Measurements from ENCODE around the gene HSD3B1. TPM values are rescaled to one million over a fixed set of nuclear protein-coding genes. Genes with fewer than 3 reads are reported as not detected.
"Not testable (repeated sequence)": the region's sequence is repeated elsewhere in the genome, so short reads cannot be mapped to it uniquely, and the experiment has no call there.

Gene HSD3B1
- polyA plus RNA-seq, 2 donors = not detected

DNA sequence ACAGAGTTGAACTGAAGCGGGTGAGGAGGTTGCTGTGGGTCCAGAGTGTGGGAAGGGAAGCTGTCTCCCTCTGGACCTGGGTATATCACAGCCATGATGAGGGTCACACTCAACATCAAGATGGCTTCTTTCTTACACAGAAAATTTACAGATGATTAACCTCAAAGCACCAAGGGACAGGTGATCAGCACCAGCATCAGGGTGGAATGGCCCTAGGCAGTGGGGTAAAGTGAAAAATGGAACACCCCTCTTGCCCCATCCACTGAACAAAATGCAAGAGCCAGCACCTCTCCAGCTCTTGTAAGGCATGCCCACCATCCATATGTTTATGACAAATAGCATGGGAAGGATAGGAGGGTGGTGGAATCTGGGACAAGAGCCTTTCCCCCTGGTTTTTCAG, 40.3 kb downstream of the HSD3B1 start:
- Histone ChIP-seq H3K4me3 (ENCODE audit: low read depth in 1 of 2, low read length in 2 of 2) (no peak overlapping the region), H3K9me3 (ENCODE audit: control insufficient read depth in 2 of 2, insufficient read depth in 1 of 2, low read depth in 1 of 2, low read length in 1 of 2) (no peaks in the 10 kb centered on the region), H3K4me1 (ENCODE audit: control insufficient read depth in 2 of 2, insufficient read depth in 2 of 2, low read length in 1 of 2) (no peaks in the 10 kb centered on the region), H3K27ac (ENCODE audit: low read depth in 2 of 2, low read length in 1 of 2) (no peak overlapping the region), H3K36me3 (ENCODE audit: control insufficient read depth in 2 of 2, insufficient read depth in 2 of 2, low read length in 1 of 2) (no peaks in the 10 kb centered on the region), H3K27me3 (ENCODE audit: control insufficient read depth in 1 of 2, insufficient read depth in 2 of 2, low read length in 2 of 2) (no peaks in the 10 kb centered on the region)
- WGBS, 2 donors = 77 to 89% methylated on average over 1 of the region's 1 CpG

DNA sequence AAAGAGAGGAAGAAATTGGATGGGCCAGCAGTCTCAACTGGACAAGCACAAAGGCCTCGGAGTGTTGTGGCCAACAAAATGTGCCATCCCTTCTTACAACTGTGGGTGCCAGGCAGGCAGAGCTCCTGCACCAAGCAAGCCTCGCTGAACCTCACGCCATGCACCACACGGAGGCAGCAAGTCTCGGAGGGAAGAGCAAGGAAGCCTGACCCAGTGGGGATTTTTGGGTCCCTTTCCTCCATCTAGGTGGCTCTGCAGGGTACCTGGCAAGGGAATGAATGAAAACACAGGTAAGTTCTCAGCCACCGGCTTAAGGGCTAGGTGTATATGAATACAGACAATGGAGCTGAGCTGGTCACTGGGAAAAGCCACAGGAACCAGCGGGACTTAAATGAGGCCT, 40.8 kb downstream of the HSD3B1 start:
- Histone ChIP-seq H3K27ac (ENCODE audit: low read depth in 2 of 2, low read length in 1 of 2) (no peak overlapping the region), H3K36me3 (ENCODE audit: control insufficient read depth in 2 of 2, insufficient read depth in 2 of 2, low read length in 1 of 2) (no peaks in the 10 kb centered on the region), H3K4me1 (ENCODE audit: control insufficient read depth in 2 of 2, insufficient read depth in 2 of 2, low read length in 1 of 2) (no peaks in the 10 kb centered on the region), H3K9me3 (ENCODE audit: control insufficient read depth in 2 of 2, insufficient read depth in 1 of 2, low read depth in 1 of 2, low read length in 1 of 2) (no peaks in the 10 kb centered on the region), H3K4me3 (ENCODE audit: low read depth in 1 of 2, low read length in 2 of 2) (no peak overlapping the region), H3K27me3 (ENCODE audit: control insufficient read depth in 1 of 2, insufficient read depth in 2 of 2, low read length in 2 of 2) (no peaks in the 10 kb centered on the region)
- WGBS, 2 donors = 92% methylated on average over 7 of the region's 7 CpGs

DNA sequence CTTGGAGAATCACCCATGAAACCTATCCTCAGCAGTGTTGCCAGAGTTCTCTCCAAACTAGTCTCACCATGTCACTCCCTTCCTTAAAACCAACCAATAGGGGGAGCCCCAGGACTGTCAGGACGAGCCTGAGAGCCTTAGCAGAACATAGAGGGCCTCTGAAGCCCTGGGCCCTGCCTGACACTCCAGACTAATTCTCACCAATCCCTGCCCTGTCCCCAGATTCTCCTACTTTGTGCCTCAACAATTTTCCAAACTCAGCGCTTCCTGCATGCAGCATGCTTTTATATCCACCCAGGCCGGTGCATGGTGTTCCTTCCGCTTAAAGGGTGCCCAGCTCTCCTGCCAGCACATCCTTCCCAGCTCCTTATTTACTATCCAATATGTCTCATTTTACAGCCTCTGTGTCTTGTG, 42.7 kb downstream of the HSD3B1 start:
- H3K36me3 ChIP-seq (ENCODE audit: control insufficient read depth in 2 of 2, insufficient read depth in 2 of 2, low read length in 1 of 2) = no peaks in the 10 kb centered on the region
- no peaks in the 10 kb centered on the region for H3K27me3 ChIP-seq (ENCODE audit: control insufficient read depth in 1 of 2, insufficient read depth in 2 of 2, low read length in 2 of 2)
- H3K27ac ChIP-seq (ENCODE audit: low read depth in 2 of 2, low read length in 1 of 2) = no peak overlapping the region
- H3K4me1 ChIP-seq (ENCODE audit: control insufficient read depth in 2 of 2, insufficient read depth in 2 of 2, low read length in 1 of 2) = no peaks in the 10 kb centered on the region
- no peak overlapping the region for H3K4me3 ChIP-seq (ENCODE audit: low read depth in 1 of 2, low read length in 2 of 2)
- H3K9me3 ChIP-seq (ENCODE audit: control insufficient read depth in 2 of 2, insufficient read depth in 1 of 2, low read depth in 1 of 2, low read length in 1 of 2) = no peaks in the 10 kb centered on the region
- WGBS, 2 donors = 62 to 66% methylated on average over 4 of the region's 4 CpGs

DNA sequence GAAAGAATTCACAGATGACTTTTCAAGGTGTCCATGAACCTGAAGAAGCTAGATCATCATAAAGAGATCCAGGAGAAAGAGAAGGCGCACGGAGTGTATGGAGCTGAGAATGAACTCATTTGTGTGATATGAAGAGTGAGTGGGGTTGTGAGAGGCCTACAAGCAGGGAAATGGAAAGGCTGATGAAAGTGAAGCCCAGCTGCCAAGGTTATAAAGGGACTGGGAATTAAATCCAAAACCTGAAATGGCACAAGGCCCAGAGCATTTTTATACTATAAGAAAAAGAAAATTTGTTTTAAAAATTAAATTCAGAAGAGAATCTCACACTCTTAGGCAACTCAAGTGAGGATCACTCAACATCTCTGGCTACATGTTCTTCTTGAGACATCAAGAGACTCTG, 43.4 kb downstream of the HSD3B1 start:
- no peaks in the 10 kb centered on the region for H3K4me1 ChIP-seq (ENCODE audit: control insufficient read depth in 2 of 2, insufficient read depth in 2 of 2, low read length in 1 of 2)
- WGBS, 2 donors = 93 to 95% methylated on average over 2 of the region's 2 CpGs
- no peak overlapping the region for H3K4me3 ChIP-seq (ENCODE audit: low read depth in 1 of 2, low read length in 2 of 2)
- H3K9me3 ChIP-seq (ENCODE audit: control insufficient read depth in 2 of 2, insufficient read depth in 1 of 2, low read depth in 1 of 2, low read length in 1 of 2) = no peaks in the 10 kb centered on the region
- H3K27me3 ChIP-seq (ENCODE audit: control insufficient read depth in 1 of 2, insufficient read depth in 2 of 2, low read length in 2 of 2) = no peaks in the 10 kb centered on the region
- no peak overlapping the region for H3K27ac ChIP-seq (ENCODE audit: low read depth in 2 of 2, low read length in 1 of 2)
- no peaks in the 10 kb centered on the region for H3K36me3 ChIP-seq (ENCODE audit: control insufficient read depth in 2 of 2, insufficient read depth in 2 of 2, low read length in 1 of 2)

DNA sequence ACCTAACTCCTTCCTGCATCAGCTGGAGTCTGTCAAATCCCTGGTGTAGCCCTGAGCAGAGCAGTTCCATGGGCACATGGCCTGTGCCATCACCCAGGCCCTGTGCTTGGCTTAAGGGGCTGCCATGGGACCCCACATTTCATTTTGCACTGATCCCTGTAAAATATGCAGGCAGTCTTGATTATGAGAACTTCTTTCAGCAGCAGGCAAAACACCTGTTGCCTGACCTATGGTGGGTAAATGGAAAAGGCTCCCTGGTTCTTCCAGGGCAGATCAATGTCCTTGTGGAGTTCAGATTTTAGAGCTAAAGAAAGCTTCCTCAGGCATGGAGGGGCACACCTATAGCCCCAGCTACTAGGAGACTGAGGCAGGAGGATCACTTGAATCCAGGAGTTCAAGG, 44.2 kb downstream of the HSD3B1 start:
- H3K27ac ChIP-seq (ENCODE audit: low read depth in 2 of 2, low read length in 1 of 2) = no peak overlapping the region

DNA sequence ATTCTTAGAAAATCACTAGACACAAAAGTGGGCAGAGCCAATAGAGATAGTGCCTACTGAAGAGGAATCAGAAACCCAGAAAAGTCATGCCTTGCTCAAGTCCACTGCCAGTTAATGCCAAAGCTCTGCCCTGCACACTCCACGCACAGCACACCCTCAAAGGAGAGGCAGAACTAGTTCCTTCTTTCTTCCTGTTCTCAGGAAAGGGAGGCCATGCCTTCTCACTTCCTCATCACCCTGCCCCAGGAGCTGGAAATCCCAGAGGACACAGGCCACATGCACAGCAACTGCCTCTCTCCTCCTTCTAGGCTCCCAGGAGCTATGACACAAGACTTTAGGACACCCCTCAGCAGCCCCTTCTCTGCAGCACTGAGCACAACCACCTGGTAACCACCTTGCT, 45.6 kb downstream of the HSD3B1 start:
- H3K9me3 ChIP-seq (ENCODE audit: control insufficient read depth in 2 of 2, insufficient read depth in 1 of 2, low read depth in 1 of 2, low read length in 1 of 2); H3K36me3 ChIP-seq (ENCODE audit: control insufficient read depth in 2 of 2, insufficient read depth in 2 of 2, low read length in 1 of 2); H3K27ac ChIP-seq (ENCODE audit: low read depth in 2 of 2, low read length in 1 of 2); H3K4me3 ChIP-seq (ENCODE audit: low read depth in 1 of 2, low read length in 2 of 2); H3K27me3 ChIP-seq (ENCODE audit: control insufficient read depth in 1 of 2, insufficient read depth in 2 of 2, low read length in 2 of 2); H3K4me1 ChIP-seq (ENCODE audit: control insufficient read depth in 2 of 2, insufficient read depth in 2 of 2, low read length in 1 of 2): not testable (repeated sequence)
- WGBS, 2 donors = 57 to 63% methylated on average over 1 of the region's 1 CpG

More for the DNA sequence above, 44.2 kb downstream of the HSD3B1 start:
- Histone ChIP-seq H3K4me3 (ENCODE audit: low read depth in 1 of 2, low read length in 2 of 2) (no peak overlapping the region), H3K9me3 (ENCODE audit: control insufficient read depth in 2 of 2, insufficient read depth in 1 of 2, low read depth in 1 of 2, low read length in 1 of 2) (no peaks in the 10 kb centered on the region), H3K27me3 (ENCODE audit: control insufficient read depth in 1 of 2, insufficient read depth in 2 of 2, low read length in 2 of 2) (no peaks in the 10 kb centered on the region), H3K4me1 (ENCODE audit: control insufficient read depth in 2 of 2, insufficient read depth in 2 of 2, low read length in 1 of 2) (no peaks in the 10 kb centered on the region), H3K36me3 (ENCODE audit: control insufficient read depth in 2 of 2, insufficient read depth in 2 of 2, low read length in 1 of 2) (no peaks in the 10 kb centered on the region)

DNA sequence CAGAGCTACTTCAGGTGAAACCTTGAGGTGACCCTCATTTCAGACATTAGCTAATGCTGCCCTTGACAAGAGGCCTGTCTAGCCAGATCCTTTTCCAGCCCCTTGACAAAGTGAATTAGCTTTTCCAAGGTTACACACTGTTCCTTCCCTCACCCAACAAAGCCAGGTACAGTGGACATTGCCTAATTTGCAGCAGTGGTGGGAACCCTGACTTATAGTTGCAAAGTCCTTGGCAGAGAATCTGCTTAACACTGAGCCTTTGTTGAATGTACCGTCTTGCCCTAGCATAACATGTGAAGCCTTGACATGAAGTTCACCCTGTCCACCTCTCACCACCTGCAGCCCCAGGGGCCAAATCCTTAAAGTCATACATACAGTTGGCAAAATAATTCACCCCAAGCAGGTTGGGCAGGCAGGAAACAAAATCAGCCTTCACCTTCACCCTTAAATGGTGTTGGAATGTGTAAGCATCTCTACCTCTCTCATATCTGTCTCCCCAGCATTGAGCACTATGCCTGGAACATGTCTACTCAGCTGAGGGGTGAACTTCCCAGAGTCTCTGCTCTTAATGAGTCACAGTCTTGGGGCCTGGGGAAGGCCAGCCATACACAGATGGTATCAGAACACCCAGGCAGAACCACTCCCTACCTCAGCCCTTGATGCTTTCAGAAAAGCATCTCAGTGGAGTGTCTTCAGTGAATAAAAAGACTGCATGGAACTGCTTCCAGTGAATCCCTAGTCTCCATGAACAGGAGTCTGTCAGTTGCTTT, 46.5 kb downstream of the HSD3B1 start:
- not testable (repeated sequence) for H3K27ac ChIP-seq (ENCODE audit: low read depth in 2 of 2, low read length in 1 of 2); H3K4me3 ChIP-seq (ENCODE audit: low read depth in 1 of 2, low read length in 2 of 2); H3K27me3 ChIP-seq (ENCODE audit: control insufficient read depth in 1 of 2, insufficient read depth in 2 of 2, low read length in 2 of 2); H3K36me3 ChIP-seq (ENCODE audit: control insufficient read depth in 2 of 2, insufficient read depth in 2 of 2, low read length in 1 of 2); H3K4me1 ChIP-seq (ENCODE audit: control insufficient read depth in 2 of 2, insufficient read depth in 2 of 2, low read length in 1 of 2); H3K9me3 ChIP-seq (ENCODE audit: control insufficient read depth in 2 of 2, insufficient read depth in 1 of 2, low read depth in 1 of 2, low read length in 1 of 2)
- WGBS, 2 donors = 59 to 67% methylated on average over 1 of the region's 1 CpG

DNA sequence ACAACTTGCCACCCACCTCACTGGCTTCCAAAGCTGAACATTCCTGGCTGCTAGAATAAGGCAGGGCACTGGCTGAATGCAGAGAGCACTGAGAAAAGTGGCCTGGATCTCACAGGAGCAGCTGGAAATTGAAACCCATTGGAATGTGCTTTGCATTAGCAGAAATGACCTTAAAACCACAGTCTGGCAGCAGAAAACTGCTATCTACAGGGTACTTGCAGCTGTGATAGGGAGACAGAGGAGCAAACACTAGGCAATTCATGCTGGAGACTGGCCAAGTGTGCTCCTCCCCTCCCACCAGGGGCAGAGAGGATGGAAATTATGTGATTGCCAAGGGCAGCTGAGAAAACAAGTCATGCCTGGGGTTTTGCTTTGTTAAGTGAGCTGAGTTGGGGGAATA, 47.2 kb downstream of the HSD3B1 start:
- no peaks in the 10 kb centered on the region for H3K27me3 ChIP-seq (ENCODE audit: control insufficient read depth in 1 of 2, insufficient read depth in 2 of 2, low read length in 2 of 2)
- H3K27ac ChIP-seq (ENCODE audit: low read depth in 2 of 2, low read length in 1 of 2) = no peak overlapping the region
- H3K4me3 ChIP-seq (ENCODE audit: low read depth in 1 of 2, low read length in 2 of 2) = no peak overlapping the region
- H3K4me1 ChIP-seq (ENCODE audit: control insufficient read depth in 2 of 2, insufficient read depth in 2 of 2, low read length in 1 of 2) = no peaks in the 10 kb centered on the region
- no peaks in the 10 kb centered on the region for H3K9me3 ChIP-seq (ENCODE audit: control insufficient read depth in 2 of 2, insufficient read depth in 1 of 2, low read depth in 1 of 2, low read length in 1 of 2)
- H3K36me3 ChIP-seq (ENCODE audit: control insufficient read depth in 2 of 2, insufficient read depth in 2 of 2, low read length in 1 of 2) = no peaks in the 10 kb centered on the region

DNA sequence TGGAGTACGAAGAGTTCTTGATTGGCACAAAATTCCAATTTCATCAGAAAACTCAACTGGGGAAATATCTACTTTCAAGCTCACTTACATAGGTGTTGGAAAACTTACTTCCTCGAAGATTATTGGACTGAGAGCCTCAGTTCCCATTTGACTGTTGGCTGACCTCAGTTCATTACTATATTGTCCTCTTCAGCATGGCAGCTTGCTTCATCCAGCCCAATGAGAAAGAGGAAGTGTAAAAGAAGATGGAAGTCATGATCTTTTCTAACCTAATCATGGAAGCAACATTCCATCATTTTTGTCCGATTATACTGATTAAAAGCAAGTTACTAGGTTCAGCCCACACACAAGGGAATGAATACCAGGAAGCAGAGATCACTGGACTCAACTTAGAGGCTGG, 49.4 kb downstream of the HSD3B1 start:
- Histone ChIP-seq H3K9me3 (ENCODE audit: control insufficient read depth in 2 of 2, insufficient read depth in 1 of 2, low read depth in 1 of 2, low read length in 1 of 2) (no peaks in the 10 kb centered on the region), H3K4me1 (ENCODE audit: control insufficient read depth in 2 of 2, insufficient read depth in 2 of 2, low read length in 1 of 2) (no peaks in the 10 kb centered on the region), H3K4me3 (ENCODE audit: low read depth in 1 of 2, low read length in 2 of 2) (no peak overlapping the region), H3K27ac (ENCODE audit: low read depth in 2 of 2, low read length in 1 of 2) (no peak overlapping the region), H3K27me3 (ENCODE audit: control insufficient read depth in 1 of 2, insufficient read depth in 2 of 2, low read length in 2 of 2) (no peaks in the 10 kb centered on the region), H3K36me3 (ENCODE audit: control insufficient read depth in 2 of 2, insufficient read depth in 2 of 2, low read length in 1 of 2) (no peaks in the 10 kb centered on the region)
- WGBS, 2 donors = 85% methylated on average over 3 of the region's 3 CpGs

DNA sequence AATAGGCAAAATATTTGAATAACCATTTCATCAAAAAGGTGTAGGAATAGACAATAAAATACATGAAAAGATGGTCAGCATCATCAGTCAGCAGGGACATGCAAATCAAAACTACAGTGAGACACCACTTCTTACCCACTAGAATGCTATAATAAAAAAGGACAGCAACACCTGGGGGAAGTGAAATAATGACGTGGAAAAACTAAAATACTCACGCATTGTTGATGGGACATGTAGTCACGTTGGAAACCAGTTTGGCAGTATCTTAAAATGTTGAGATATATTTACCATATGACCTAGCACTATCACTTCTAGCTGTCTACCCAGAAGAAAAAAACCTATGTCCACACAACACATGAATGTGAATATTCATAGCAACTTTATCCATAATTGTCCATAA, 53.4 kb downstream of the HSD3B1 start:
- H3K27me3 ChIP-seq (ENCODE audit: control insufficient read depth in 1 of 2, insufficient read depth in 2 of 2, low read length in 2 of 2); H3K4me1 ChIP-seq (ENCODE audit: control insufficient read depth in 2 of 2, insufficient read depth in 2 of 2, low read length in 1 of 2); H3K9me3 ChIP-seq (ENCODE audit: control insufficient read depth in 2 of 2, insufficient read depth in 1 of 2, low read depth in 1 of 2, low read length in 1 of 2); H3K4me3 ChIP-seq (ENCODE audit: low read depth in 1 of 2, low read length in 2 of 2); H3K36me3 ChIP-seq (ENCODE audit: control insufficient read depth in 2 of 2, insufficient read depth in 2 of 2, low read length in 1 of 2); H3K27ac ChIP-seq (ENCODE audit: low read depth in 2 of 2, low read length in 1 of 2): not testable (repeated sequence)
- 81 to 82% methylated on average over 3 of the region's 3 CpGs for WGBS, 2 donors
